GM19324 (cell line): ENCODE results near the gene RTL10.
"Not testable (repeated sequence)": the region's sequence is repeated elsewhere in the genome, so short reads cannot be mapped to it uniquely, and the experiment has no call there.

Source experiments
- ATAC-seq: cut with Tn5 transposase; IDR thresholded peaks from one replicate; pipeline ENCODE4 v1.9.1; 2021; ENCODE audit warnings: mild to moderate bottlenecking, moderate library complexity; ENCODE audit not compliant: unreplicated experiment, low FRiP score

Gene RTL10

DNA sequence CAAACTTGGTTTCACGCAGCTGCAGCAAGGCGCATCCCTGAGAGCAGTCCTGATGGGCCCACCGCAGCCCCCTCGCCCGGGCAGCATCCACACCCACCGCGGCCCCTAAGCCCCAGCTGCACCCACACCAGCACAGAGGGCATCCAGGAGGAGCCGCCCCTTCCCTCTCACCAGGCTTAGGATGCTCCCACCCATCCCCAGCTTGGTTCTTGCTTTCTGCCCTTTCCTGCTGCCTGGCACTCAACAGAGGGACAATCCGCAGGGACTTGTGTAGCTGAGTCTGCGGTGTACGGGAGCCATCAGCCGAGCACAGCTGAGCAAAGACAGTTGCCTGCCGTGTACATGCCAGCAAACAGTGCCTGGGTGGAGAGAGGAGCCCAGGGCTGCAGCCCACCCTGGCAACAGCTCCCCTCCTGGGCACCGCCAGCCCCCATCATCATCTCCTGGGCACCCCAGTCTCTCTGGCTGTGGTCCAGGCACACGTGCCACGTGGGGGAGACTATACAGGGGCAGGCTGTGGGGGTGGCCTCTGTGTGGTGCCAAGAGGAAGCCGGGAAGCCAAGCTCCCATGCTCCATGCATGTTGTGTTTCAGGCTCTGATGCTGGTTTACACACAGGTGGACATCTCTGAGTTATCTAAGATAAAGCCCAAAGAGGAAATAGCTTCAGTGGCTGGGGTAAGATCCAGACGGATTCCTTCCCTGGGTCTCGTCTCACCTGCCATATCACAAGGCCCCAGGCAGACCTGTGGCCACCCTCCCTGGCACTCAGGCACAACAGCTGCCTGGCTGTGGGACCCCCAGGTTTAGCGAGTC, 36.0 kb upstream of the RTL10 start:
- ATAC-seq: no peak

DNA sequence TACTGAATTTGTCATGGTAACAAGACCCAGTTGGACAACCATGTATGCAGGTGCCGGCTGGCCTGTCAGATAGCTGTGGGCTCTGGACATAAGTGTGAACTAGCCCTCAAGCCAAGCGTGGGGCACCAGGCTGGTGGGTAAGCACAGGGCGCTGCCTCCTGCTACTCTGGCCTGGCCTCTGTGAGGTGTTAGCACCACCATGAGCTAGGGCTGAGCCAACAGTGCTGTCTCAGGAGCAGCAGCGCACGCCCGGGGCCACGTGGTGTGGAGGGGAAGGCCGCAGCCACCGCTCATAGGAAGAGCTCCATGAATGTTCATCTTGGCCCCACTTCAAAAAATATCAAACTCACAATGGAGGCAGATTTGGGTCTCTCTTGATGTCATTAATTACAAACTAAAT, 35.3 kb upstream of the RTL10 start:
- no peak for ATAC-seq

DNA sequence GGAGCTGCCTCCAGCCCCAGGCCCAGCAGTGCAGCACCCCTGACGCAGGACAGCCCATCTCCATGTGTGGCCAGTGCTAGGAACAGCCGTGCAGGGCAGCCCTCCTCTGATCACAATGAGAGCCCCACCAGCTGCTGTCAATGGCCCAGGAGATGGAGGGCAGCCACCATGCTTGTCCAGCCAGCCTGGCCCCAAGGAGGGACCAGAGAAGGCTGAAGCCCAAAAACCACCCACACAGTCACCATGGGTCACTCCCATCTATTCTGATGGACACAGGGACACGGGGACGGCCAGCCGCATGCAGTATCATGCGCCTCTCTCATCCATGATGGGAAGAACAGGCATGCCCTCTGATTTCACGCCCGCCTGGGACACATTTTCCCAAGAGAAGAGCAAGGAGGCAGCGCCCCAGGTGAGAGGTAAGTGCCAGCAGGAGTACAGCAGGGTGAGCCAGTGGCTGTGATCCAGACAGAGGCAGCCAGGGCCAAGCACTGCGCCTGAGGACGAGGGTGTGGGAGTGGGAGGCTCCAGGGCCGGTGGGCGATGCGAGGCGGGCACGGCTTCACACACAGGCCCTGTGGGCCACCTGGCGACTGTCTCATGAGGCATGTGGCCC, 33.6 kb upstream of the RTL10 start:
- no peak for ATAC-seq

DNA sequence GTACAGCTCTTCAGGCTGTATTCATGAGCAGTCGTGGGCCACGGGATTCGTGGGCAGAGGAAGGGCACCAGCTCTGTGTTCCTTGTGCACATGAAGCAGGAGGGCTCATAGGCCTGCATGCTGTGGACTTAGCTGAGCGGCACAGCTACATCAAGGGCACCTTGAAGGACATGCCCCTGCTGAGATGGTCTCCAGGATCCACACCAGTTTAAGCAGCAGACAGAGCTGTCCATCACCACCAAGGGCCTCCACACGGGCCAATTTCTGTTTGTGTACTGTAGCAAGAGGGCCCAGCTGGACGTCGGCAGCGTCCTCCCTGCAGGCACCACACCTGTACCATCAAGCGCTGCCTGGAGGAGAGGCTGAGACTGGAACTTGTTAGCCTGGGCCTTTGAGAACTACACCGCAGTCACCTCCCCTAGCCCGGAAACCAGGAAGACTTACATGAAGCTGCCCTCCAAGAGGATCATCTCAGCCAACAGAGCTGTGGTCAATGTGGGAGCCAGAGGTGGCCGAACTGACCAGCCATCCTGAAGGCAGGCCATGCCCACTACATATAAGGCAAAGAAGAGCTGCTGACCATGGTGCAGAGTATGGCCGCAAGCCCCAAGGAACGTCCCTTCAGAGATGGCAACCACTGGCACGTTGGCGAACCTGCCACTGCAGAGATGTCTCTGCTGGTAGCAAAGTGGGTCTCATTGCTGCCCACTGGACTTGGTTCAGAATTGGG, 32.7 kb upstream of the RTL10 start:
- ATAC-seq: no peak

DNA sequence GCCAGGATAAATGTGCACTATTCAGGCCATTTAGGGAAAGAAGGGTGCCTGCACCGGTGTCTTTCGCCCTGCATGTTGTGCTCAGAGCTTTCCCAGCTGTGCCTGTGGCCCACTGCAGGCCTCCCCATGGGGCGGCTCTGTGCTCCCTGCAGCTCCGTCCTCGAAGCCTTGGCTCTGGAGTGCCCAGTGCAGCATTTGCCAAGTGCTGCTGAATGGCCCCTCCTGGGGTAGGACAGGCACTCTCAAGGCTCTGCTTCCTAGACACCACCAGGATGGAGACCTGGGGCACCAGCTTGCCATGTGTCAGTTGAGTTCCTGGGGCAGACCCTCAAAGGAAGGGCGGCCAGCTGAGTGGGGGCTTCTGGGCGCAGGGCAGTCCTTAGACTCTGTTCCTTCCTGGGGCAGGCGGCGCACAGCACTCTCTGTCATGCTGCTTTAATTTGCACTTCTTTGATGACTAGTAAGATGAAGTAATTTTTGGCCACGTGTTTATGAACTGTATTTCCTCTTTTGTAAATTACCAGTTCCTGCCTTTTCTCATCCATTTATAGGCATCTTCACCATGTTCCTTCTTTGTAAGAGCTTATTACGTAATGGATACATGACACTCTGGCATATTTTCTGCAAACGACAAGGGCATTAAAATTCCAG, 32.1 kb upstream of the RTL10 start:
- no peak for ATAC-seq

DNA sequence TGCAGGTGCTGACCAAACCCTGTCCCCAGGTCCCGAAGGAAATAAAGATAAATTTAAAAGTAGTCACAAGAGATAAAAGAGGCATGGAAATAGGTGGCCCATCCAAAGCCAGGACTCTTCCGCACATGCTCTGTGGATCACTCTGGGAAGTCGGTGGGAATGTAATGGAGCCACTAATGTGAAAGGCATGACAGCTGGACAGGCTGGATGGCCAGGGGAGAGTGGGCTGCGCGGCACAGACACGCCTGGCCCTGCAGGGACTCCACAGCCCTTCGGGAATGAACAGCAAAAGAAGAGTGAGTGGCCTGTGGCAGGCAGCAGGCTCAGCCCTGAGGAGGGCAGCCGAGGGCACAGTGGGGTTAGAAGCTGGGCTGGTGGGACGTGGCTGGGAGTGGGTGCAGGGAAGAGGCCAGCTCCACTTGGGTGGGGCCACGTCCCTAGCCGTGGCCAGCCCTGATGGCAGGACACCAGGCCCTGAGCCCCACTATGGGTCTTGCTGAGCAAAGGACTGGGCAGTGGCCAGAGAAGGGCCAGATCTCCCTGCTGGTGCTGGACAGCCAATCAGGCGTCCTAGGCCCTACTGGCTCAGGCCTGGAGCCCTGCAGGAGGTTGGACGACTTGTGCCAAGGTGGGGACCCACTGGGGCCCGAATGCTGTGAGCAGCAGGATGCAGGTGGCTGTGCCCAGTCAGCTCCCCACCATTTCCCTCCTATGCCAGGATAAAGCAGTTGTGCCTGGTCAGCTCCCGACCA, 31.3 kb upstream of the RTL10 start:
- no peak for ATAC-seq

DNA sequence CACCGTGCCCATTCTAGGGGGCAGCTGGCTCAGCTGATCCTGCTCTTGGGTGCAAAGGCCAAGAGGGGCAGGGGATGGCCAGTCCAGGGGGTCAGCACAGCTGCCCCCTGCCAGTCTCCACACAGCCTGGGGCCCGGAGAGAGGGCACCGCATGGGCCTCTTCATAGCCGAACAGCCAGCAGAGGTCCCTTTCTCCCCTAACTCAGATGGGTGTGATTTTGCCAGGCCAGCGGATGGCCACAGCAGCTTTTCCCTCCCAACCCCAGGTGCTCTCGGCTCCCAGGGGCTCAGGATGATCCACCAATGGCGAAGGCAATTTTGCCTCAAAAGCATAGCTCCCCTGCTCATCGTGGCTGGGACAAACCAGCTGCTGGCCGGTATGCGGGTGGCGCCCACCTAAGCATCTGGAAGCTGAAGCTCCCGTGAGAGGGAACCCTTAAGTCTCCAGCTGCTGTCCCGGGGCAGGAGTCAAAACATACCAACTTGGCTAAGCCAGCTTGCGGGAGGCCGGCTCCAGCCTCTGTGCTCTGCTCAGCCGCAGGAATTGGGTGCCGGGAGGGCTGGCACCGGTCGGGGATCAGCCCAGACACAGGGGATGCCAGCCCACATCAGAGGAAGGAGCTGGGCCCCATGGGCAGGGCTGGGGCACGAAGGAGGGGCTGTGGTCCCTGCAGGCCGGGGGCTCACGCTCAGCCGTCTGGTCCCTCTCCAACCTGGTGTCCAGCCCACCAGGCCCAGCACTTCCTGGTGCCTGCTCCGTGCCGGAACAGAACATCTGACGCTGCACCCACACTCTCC, 30.5 kb upstream of the RTL10 start:
- no peak for ATAC-seq

DNA sequence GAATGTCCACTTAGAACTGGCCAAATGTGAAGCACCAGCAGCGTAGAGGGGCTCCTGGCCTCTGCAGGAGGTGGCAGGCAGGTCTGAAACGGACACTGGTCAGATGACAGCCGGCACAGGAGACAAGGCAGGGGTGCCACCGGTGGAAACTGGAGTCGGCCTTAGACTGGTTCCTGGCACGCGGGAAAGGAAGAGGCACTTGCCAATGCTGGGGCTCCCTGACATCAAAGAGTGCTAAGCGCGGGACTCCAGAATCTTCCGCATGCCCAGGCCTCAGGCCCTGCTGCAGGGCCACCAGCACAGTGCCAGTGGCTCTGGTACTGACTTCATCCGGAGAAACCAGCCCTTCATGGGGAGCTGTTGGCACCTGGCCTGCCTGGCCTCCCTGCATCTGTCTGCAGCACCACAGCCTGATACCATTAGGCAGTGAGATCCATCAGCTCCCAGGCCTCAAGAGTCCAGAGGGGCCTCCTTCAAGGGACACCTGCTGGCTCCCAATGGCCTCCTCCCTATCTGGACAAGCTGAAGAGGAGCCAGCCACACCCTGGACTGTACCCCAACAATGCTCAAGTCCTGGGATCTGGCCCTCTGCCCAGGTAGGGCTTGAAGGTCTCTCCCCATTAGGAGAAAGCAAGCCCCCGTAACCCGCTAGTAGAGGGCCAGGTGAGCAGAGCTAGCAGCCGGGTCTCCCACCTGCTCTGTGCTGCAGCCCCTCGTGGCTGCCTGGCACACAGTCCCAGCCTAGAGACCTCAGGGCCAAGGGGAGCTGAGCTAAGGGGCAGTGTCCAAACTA, 29.7 kb upstream of the RTL10 start:
- ATAC-seq: no peak

DNA sequence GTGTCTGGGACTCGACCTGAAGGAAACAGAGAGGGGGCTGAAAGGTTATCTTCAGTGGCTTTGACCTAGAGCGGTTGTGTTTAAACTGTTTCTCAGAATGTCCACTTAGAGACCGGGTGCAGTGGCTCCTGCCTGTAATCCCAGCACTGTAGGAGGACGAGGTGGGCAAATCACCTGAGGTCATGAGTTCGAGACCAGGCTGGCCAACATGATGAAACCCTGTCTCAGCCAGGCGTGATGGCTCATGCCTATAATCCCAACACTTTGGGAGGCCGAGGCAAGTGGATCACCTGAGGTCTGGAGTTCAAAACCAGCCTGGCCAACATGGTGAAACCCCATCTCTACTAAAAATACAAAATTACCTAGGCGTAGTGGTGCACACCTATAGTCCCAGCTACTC, 28.8 kb upstream of the RTL10 start:
- ATAC-seq: not testable (repeated sequence)

DNA sequence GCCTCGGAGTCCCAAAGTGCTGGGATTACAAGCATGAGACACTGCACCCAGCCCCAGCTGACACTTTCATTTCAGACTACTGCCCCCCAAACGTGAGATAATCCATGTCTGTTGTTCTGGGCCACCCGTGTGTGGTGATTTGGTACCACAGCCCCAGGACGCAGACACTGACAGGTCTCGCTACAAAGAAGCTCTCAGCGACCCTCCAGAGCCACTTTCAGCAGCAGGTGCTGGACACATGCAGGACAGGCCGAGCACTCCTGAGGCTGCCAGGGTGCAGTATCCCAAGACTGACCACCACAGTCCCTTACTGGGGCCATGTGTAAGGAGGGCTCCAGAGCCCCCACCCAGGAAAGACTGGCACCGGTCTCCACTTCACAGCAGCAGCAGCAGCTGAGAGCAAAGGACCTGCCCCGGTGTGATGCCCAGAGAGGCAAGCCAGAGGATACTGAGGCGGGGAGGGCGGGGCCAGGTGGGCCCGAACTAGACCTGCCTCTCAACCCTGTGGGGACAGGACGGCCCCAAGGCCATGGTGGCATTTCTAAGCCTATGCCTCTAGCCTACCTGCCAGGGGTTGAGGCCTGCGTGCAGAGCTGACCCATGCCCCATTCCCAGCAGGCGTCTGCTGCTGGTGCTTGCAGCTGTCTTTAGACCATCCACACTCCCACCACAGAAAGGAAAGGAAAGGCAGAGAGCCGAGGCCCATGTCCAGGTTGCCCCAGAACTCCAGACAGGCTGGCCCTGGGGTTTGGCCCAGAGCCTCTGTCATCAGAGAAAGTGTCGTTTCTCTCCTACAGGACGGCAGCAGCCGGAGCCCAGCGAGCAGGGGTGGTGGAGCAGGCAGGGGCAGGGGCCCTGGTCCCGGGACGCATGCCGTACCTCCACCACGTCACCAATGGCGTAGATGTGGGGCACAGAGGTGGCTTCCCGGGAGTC, 28.0 kb upstream of the RTL10 start:
- ATAC-seq: no peak

DNA sequence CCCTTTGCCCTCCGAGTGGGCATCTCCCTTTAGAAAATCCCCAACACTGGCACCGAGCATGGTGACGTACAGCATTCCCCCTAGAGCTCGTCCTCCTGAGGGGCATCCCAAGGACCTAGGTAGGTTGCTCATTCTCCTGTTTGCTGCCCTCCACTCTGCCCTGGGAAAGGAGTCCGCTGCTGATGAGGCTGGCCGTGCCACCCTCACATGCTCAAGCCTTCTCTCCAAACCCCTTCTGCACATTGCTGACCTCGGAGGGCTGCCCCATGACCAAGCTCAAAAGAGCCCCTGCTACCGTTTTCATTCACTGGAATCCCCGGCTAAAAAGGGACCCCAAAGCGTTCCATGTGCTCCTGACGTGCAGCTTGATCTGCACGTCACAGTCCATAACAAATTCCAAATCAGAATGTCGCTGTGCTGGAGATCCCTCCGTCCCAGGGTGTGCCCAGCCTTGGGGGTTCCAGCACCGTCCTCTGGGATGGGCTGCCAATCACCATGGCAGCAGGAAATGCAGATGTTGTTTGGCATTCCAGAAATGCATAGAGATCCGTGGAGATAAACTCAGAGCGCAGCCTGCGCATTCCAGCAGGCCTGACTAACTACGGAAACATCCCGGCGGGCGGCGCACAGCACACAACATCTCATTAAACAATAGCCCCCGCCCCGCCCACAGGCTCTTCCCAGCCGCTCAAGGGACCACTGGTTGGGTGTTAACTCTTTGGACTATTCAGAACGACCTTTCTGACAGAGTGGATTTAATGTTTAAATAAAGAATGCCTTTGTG, 26.3 kb upstream of the RTL10 start:
- ATAC-seq: no peak

DNA sequence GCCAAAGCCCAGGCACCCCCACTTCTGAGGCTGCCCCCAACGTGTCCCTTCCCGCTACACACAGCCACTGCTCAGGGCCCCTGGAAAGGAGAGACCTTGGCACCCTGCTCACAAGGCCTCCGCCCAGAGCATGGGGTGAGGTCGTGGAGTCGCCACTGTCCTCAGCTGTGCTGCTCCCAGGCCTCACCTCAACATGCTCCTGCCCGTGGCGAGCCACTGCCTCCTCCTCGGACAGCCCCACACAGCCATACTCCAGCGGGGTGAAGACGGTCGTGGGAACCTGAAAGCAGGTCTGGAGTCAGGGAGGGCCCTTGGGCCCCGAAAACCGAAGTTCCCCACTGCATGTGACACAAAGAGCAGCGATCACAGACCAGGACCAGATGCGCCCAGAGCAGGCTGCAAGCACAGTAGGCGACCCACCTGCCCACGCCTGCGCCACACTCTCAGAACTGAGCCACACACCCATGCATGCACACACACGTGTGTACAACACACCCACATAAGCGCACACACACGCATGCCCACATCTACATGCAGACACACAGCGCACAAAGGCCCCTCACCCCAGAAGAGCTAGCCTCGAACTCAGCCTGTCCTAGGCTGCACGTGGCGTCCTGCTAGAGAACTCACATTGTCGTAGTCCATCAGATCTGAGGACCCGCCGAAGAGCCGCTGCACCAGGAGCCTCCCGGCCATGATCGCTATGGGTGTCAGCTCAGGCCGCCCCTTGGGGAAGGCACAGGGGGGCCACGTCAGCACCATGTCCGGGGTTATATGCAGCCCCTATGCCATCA, 25.5 kb upstream of the RTL10 start:
- ATAC-seq: no peak

DNA sequence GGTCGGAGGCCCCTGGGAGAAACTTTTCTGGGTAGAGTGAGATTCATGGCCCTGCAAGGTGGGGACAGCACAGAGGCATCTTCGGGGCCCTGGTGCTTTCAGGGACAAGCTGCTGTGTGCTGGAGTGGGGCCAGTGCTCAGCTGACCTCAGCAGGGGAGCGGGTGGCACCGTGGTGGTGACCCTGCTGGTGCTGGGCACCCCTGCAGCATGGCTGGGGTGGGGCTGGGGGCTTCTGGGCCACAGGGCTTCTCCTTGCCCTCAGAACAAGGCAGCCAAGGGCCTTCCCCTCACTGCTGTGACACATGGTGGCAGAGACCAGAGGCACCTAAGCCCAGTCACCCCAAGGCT, 24.9 kb upstream of the RTL10 start:
- ATAC-seq: no peak

DNA sequence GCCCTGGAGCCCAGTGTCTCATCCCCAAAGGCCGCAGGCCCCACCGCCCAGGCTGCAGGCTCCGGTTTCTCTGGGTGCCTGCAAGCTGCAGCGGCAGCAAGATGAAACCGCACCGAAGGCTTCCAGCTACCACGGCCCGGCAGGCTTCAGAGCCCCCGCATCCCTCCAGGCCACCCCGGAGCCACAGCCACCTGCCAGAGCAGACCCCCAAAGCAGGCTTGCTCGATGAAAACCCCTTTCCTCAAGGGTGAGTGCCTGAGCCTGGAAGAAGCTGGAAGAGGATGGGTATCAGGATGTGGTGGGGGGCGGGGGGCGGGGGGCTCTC, 24.5 kb upstream of the RTL10 start:
- no peak for ATAC-seq

DNA sequence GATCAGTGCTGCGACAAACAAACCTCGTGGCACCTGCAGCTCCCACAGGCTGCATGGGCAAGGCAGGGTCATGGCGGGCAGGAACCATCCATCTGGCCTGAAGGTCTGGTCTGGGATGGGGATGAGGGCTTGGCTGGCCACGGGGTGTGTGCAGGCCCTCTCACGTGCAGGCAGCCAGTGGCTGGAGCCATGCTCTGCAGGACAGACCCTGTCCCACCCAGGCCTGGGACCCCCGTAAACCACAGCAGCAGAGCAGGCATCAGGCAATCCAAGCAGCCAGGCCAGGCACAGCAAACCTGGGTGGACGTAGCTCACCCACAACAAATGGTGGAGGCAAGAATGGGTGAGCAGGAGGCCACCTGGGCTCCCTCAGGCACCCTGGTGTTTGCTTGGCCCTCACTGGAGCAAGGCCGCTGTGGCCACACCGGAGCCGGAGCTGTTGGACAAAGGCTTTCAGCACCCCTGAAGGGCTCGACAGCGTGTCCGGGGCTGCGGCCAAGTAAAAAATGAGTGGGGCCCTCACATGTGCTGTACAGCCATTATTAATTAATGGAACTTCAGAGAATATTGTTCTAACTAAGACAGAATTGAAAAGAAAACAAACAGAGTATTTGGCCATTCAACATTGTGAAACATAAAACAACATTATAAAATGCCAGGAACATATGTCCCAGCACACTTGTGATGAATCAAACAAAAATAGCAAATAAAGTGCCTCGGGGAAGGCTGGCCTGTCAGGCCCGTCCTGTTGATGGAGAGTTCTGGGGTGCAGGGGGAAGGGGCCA, 24.0 kb upstream of the RTL10 start:
- no peak for ATAC-seq
